ENCODE measurements around the gene SERPINB10. TPM values are rescaled to one million over a fixed set of nuclear protein-coding genes. Genes with fewer than 3 reads are reported as not detected.

SERPINB10 gene
- total and polyA plus RNA-seq, 2 donors from 2014 or later, result not detected

- H3K9me3 ChIP-seq (ENCODE audit: control insufficient read depth in 2 of 3, insufficient read depth in 1 of 3, low read length in 3 of 3), result no peaks in the 10 kb centered on the region
- H3K4me1 ChIP-seq (ENCODE audit: control insufficient read depth in 2 of 3, insufficient read depth in 2 of 3, low read depth in 1 of 3, low read length in 3 of 3), result no peaks in the 10 kb centered on the region
- H3K4me3 ChIP-seq (ENCODE audit: low read length in 3 of 3), result no peak overlapping the region
- no peak overlapping the region for H3K27ac ChIP-seq (ENCODE audit: low read depth in 2 of 2, low read length in 2 of 2)
- DNase-seq (no peak), FAIRE-seq (no peak)
- TF ChIP-seq CTCF (IDR thresholded peaks at IDR 0.05; ENCODE audit: borderline replicate concordance, extremely low read depth, insufficient read depth), result no peak
- H3K27me3 ChIP-seq (ENCODE audit: control insufficient read depth, insufficient read depth, low read length), result no peaks in the 10 kb centered on the region
- H3K36me3 ChIP-seq (ENCODE audit: control insufficient read depth in 2 of 3, insufficient read depth in 3 of 3, low read length in 3 of 3), result no peaks in the 10 kb centered on the region
- no peak overlapping the region for H3K9ac ChIP-seq (ENCODE audit: low read length in 3 of 3)
- intact Hi-C loops (cut with DNase I), result no loop called here
These were observed 74.6 kb downstream of the SERPINB10 start for GRCh38 chr18:63982361-63982760.

Other genes starting within 250 kb of the SERPINB10 start
- not detected for gene SERPINB3, start 246.1 kb upstream of the SERPINB10 start, total RNA-seq
- 0.37 TPM for gene SERPINB3, start 246.1 kb upstream of the SERPINB10 start, polyA plus RNA-seq (ENCODE audit: insufficient read depth, low read depth, low replicate concordance)
- gene SERPINB11, start 205.0 kb upstream of the SERPINB10 start, total RNA-seq, result not detected
- not detected for gene SERPINB11, start 205.0 kb upstream of the SERPINB10 start, polyA plus RNA-seq (ENCODE audit: insufficient read depth, low read depth, low replicate concordance)
- gene SERPINB7, start 132.5 kb upstream of the SERPINB10 start, total RNA-seq, result 0.47 TPM
- gene SERPINB7, start 132.5 kb upstream of the SERPINB10 start, polyA plus RNA-seq (ENCODE audit: insufficient read depth, low read depth, low replicate concordance), result 0.45 TPM
- gene SERPINB2, start 20.3 kb upstream of the SERPINB10 start, total RNA-seq, result not detected
- not detected for gene SERPINB2, start 20.3 kb upstream of the SERPINB10 start, polyA plus RNA-seq (ENCODE audit: insufficient read depth, low read depth, low replicate concordance)
- 1.4 TPM for gene HMSD, start 41.3 kb downstream of the SERPINB10 start, total RNA-seq
- gene HMSD, start 41.3 kb downstream of the SERPINB10 start, polyA plus RNA-seq (ENCODE audit: insufficient read depth, low read depth, low replicate concordance), result not detected
- 18.1 TPM for gene SERPINB8, start 62.1 kb downstream of the SERPINB10 start, total RNA-seq
- gene SERPINB8, start 62.1 kb downstream of the SERPINB10 start, polyA plus RNA-seq (ENCODE audit: insufficient read depth, low read depth, low replicate concordance), result 1.9 TPM
- gene LINC00305, start 241.1 kb downstream of the SERPINB10 start, total RNA-seq, result not detected
- not detected for gene LINC00305, start 241.1 kb downstream of the SERPINB10 start, polyA plus RNA-seq (ENCODE audit: insufficient read depth, low read depth, low replicate concordance)

Data from kidney (tissue), 14 donors.